GM21825 (cell line): ENCODE results near the gene TTLL3.

Source experiments
- ATAC-seq: cut with Tn5 transposase; IDR thresholded peaks from one replicate; pipeline ENCODE4 v1.9.1; 2021; ENCODE audit warnings: mild to moderate bottlenecking, moderate library complexity; ENCODE audit not compliant: unreplicated experiment

The TTLL3 gene

GRCh38 chr3:9780458-9780812 lies 29.6 kb upstream of the TTLL3 start:
- no peak for ATAC-seq

GRCh38 chr3:9780910-9781309 lies 29.2 kb upstream of the TTLL3 start:
- ATAC-seq, result no peak

DNA sequence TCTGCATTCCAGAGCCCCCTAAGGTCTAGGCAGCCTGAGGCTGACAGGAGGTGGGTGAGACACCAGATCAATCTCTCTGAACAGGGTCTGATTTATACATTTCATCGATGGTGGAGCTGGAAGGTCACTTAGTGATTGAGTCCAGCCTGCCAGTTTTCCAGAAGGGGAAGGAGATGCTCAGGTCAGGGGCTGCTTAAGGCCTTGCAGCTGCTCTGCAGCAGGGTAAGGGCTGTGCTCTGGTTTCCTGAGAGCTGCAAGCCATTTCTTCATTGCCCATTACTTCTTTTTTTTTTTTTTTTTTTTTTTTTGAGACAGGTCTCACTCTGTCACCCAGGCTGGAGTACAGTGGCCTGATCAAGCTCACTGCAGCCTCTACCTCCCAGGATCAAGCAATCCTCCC lies 28.5 kb upstream of the TTLL3 start:
- ATAC-seq, result no peak

DNA sequence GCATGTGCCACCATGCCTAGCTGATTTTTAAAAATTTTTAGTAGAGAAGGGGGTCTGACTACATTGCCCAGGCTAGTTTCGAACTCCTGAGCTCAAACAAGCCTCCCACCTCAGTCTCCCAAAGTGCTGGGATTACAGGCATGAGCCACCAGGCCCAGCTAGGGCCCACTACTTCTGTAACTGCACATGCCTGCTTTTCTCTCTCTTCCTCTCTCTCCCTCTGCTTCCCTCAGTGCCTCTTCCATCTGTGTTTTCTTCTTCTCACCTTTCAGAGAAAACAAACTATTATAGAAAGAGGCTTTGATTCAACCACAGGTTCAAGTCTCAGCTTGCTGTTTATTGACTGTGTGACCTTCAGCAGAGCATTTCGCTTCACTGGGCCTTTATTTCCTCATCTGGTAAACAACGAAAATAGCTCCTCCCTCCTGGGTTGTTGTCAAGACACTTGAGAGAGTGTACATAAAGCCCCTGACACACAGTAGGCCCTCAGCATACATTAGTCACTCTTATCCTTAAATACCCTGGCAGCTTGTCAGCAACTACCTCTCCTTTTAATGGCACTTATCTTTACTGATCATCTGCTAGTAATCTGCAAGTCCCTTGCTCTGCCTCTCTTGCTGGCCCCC lies 28.0 kb upstream of the TTLL3 start:
- ATAC-seq, result no peak

- no peak for ATAC-seq
These were observed 27.3 kb upstream of the TTLL3 start for GRCh38 chr3:9782770-9783169.

GRCh38 chr3:9783954-9784353 lies 26.1 kb upstream of the TTLL3 start:
- ATAC-seq, result no peak

DNA sequence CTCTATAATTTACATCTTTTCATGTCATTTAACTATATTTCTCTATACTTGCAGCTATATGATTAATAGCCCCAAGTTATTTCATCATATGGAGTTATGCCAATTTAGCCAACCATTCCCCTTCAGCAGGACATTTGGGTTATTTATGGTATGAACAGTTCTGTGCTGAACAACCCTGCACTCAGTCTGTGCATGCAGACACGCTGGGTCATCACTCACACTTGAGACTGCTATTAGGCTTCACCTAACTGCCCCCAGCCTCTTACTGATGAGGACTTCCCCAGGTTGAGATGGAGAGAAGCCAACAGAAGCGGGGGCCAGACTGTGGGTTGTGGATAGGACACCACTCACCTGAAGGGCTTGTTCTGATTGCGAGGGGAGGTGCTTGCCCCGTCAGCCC lies 25.1 kb upstream of the TTLL3 start:
- no peak for ATAC-seq

DNA sequence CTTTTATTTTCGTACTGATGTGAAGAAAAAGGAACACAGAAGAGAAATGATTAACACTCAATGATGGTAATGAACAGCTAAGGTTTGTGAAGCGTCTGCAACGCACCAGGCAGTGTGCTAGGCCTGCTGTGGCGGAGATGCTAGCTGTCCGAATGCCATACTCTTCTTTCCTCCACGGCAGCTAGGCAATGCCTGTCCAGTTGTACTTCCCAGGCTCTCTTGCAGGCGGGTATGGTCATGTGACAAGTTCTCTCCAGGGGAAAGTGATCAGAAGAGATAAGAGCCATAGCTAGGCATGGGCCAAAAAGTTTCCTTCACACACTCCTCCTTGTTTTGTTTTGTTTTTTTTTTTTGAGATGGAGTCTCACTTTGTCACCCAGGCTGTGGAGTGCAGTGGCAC lies 24.5 kb upstream of the TTLL3 start:
- ATAC-seq, result no peak

GRCh38 chr3:9786209-9786739 lies 23.8 kb upstream of the TTLL3 start:
- ATAC-seq, result no peak

DNA sequence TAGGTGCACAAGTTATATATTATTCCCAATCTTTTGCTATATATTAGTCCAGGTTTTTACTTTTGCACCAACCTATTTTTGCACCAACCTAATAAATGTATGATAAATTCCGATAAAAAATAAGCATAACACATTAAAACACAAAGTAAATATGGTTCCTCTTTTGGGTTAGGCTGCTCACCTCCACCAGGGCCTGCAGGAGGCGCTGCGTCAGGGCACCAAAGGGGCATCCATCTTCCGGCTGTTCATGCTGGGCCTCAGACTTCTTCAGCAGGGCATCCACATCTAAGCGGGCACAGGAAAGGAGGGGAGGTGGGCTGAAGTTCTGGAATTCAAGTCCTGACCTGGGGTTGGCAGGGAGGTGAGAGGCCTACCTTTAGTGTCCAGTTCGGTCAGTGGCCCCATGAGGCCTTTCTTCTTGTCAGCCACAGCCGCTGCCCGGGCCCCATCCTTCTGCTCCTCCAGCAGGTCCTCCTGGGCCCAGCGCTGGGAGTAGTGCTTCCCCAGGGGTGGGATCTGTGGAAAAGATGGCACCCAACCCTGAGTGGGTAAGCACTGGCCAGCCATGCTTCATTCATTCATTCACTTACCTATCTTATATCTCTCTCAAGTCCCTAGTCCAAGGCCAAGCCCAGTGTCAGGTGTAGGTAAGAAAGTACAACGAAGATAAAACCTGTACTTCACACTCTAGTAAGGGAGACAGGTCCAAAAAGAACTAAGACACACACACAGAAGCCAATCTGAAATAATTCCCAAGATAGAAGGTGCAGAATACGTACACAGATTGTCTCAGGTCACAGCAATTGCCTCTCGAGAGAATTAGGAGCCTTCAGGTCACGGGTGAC lies 23.0 kb upstream of the TTLL3 start:
- ATAC-seq, result no peak

- ATAC-seq, result no peak
These were observed 22.3 kb upstream of the TTLL3 start for GRCh38 chr3:9787714-9788113.

GRCh38 chr3:9791127-9791526 lies 18.9 kb upstream of the TTLL3 start:
- ATAC-seq, result no peak

DNA sequence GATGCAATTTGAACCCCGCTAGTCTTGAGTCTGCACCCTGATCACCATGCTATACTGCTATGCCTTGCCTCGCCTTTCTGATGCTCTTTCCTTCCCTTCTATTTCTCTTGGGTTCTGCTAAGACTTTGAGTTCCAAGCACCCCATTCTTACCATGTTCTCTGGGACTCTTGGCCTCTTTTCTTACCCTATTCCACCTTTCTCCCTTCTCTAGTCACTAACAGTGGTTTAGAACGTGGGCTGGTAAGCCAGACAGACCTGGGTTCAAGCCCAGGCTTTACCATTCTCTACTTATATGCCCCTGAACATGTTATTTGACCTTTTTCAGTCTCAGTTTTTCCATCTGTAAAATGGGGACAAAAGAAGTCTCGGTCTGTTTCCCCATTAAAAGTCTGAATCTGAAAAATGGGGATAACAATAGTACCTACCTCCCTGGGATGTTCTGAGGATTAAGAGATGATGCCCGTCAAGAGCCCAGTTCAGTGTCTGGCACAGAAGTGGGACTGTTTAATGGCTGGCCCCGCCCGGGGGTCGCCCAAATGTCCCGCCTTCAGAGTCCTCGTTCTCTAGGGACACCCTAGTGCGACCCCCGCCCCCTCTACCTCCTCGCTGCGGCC lies 18.2 kb upstream of the TTLL3 start:
- no peak for ATAC-seq

- peak; percentile 80 for ATAC-seq
These were observed 17.5 kb upstream of the TTLL3 start, which contains the start of the genes ARPC4 and TADA3 for GRCh38 chr3:9792405-9793160. ARPC4 (plus strand) TSS chr3:9793082; CDS start chr3:9793122, 40 bp downstream. TADA3 (minus strand) TSS chr3:9792473; CDS start chr3:9791466, 1,007 bp downstream.

DNA sequence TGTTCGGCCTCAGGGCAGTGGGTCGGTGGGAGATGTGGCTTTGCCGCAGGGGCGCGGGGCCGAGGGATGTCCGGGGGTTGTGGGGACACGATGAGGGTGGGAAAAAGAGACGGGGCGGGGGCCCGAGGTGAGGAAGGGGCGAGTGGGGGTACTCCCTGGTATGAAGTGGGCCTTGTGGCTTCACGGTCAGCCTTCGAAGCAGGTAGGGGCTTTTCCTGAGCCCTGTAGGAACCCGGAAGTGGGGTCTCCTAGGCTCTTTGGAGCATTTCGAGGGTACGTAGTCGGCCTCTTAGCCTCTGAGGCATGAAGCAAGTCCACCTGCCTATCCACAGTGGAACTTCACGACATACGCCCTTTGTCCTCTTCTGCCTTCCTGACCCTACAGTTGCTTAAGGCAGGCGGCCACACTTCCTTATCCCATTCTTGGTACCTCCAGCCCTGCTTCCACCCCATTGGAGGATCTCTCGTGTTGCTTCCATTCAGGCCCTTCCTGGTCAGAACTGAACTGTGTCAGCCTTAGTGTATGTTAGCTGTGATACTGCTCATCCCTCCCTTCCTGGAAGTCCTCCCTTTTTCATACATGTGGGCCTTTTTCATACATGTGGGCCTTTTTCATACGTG lies 16.8 kb upstream of the TTLL3 start:
- ATAC-seq, result no peak

DNA sequence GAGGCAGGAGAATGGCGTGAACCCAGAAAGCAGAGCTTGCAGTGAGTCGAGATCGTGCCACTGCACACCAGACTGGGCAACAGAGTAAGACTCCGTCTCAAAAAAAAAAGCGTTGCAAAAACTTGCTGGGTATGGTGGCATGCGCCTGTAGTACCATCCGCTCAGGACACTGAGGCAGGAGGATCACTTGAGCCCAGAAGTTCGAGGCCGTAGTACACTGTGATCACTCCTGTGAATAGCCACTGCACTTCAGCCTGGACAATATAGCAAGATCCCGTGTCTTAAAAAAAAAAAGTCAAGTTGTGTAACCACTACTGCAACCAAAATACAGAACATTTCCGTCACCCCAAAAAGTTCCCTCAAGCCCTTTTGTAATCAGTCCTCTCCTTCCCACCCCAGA lies 15.7 kb upstream of the TTLL3 start:
- no peak for ATAC-seq

GRCh38 chr3:9795207-9795606 lies 14.9 kb upstream of the TTLL3 start:
- ATAC-seq, result no peak

- no peak for ATAC-seq
These were observed 12.7 kb upstream of the TTLL3 start for GRCh38 chr3:9797196-9797945.

GRCh38 chr3:9800529-9800928 lies 9.5 kb upstream of the TTLL3 start:
- no peak for ATAC-seq

GRCh38 chr3:9803494-9803893 lies 6.6 kb upstream of the TTLL3 start:
- no peak for ATAC-seq
